OCI-LY1 (cell line): ENCODE measurements around the gene PTPRD.

ENCODE experiments used
- H2AFZ ChIP-seq: fragments of 200-600 bp; sonication (generic), shearing (Covaris generic); 2 replicates; pipeline ENCODE4 v1.6.0; 2014; ENCODE audit warnings: antibody characterized with exemption, mild to moderate bottlenecking, low read length
- H3F3A ChIP-seq: fragments of 200-600 bp; sonication (generic), shearing (Covaris generic); 2 replicates; pipeline ENCODE4 v1.6.0; 2014; ENCODE audit warnings: mild to moderate bottlenecking, antibody characterized with exemption, low read length, moderate library complexity; ENCODE audit not compliant: insufficient read depth
- H3K27ac ChIP-seq: fragments of 200-600 bp; sonication (generic); 2 replicates; pipeline ENCODE4 v1.5.1; 2014; ENCODE audit warnings: low read length, mixed run types, mild to moderate bottlenecking, low read depth; ENCODE audit not compliant: poor library complexity, severe bottlenecking
- H3K27me3 ChIP-seq: fragments of 200-600 bp; sonication (generic); 2 replicates; pipeline ENCODE4 v1.6.0; 2014; ENCODE audit warnings: antibody characterized with exemption, mild to moderate bottlenecking, low read length, moderate library complexity; ENCODE audit not compliant: insufficient read depth
- H3K36me3 ChIP-seq: fragments of 200-600 bp; sonication (generic); 2 replicates; pipeline ENCODE4 v1.6.1; 2014; ENCODE audit warnings: mild to moderate bottlenecking, antibody characterized with exemption, low read length, moderate library complexity, mixed read lengths; ENCODE audit not compliant: insufficient read depth
- H3K4me1 ChIP-seq: fragments of 200-600 bp; sonication (generic); 2 replicates; pipeline ENCODE4 v1.5.1; 2014; ENCODE audit warnings: mild to moderate bottlenecking, low read length, moderate library complexity; ENCODE audit not compliant: insufficient read depth, severe bottlenecking
- H3K4me2 ChIP-seq: fragments of 200-600 bp; sonication (generic), shearing (Covaris generic); 2 replicates; pipeline ENCODE4 v1.6.1; 2014; ENCODE audit warnings: low read length
- H3K4me3 ChIP-seq: fragments of 200-600 bp; sonication (generic); 2 replicates; pipeline ENCODE4 v1.5.1; 2014; ENCODE audit warnings: low read length, low read depth, mild to moderate bottlenecking, mixed read lengths; ENCODE audit not compliant: poor library complexity, severe bottlenecking
- H3K79me2 ChIP-seq: fragments of 200-600 bp; shearing (Covaris generic); 2 replicates; pipeline ENCODE4 v1.6.1; 2016; ENCODE audit warnings: mixed run types, low read length, mixed read lengths; ENCODE audit not compliant: insufficient read depth
- H3K9ac ChIP-seq: fragments of 200-600 bp; sonication (generic), shearing (Covaris generic); 2 replicates; pipeline ENCODE4 v1.6.1; 2014; ENCODE audit warnings: mild to moderate bottlenecking, low read length, mixed read lengths
- H3K9me2 ChIP-seq: fragments of 200-600 bp; sonication (generic), shearing (Covaris generic); 2 replicates; pipeline ENCODE4 v1.6.1; 2014; ENCODE audit warnings: low read depth, mild to moderate bottlenecking, low read length, mixed read lengths
- H3K9me3 ChIP-seq: fragments of 200-600 bp; shearing (Covaris generic); 2 replicates; pipeline ENCODE4 v1.6.1; 2014; ENCODE audit warnings: low read length, mixed read lengths
- H4K20me1 ChIP-seq: fragments of 200-600 bp; sonication (generic), shearing (Covaris generic); 2 replicates; pipeline ENCODE4 v1.6.0; 2016; ENCODE audit warnings: mild to moderate bottlenecking, low read length; ENCODE audit not compliant: insufficient read depth
- CTCF ChIP-seq: fragments of 200-600 bp; sonication (generic), shearing (Covaris generic); IDR thresholded peaks from 2 replicates; pipeline ENCODE4 v1.5.1; 2017; ENCODE audit warnings: mild to moderate bottlenecking, antibody characterized with exemption, low read length, moderate library complexity, mixed read lengths
- EZH2 ChIP-seq: fragments of 200-600 bp; sonication (generic), shearing (Covaris generic); IDR thresholded peaks from 2 replicates; pipeline ENCODE4 v1.8.0; 2017; ENCODE audit warnings: borderline replicate concordance, mixed run types, mild to moderate bottlenecking, antibody characterized with exemption, low read length, moderate library complexity, mixed read lengths

The PTPRD gene

GRCh38 chr9:9920425-9921060 lies 692.3 kb downstream of the PTPRD start:
- H2AFZ ChIP-seq, result no peak overlapping the region
- no peak overlapping the region for H3K27ac ChIP-seq
- no peaks in the 10 kb centered on the region for H4K20me1 ChIP-seq
- H3K4me2 ChIP-seq, result no peak overlapping the region
- H3K9me2 ChIP-seq, result no peaks in the 10 kb centered on the region
- H3K27me3 ChIP-seq, result no peaks in the 10 kb centered on the region
- H3K9ac ChIP-seq, result no peak overlapping the region
- no peaks in the 10 kb centered on the region for H3K79me2 ChIP-seq
- no peaks in the 10 kb centered on the region for H3K36me3 ChIP-seq
- peaks cover 12% of the 10 kb centered on the region for H3K4me1 ChIP-seq
- H3K4me3 ChIP-seq, result no peak overlapping the region
- no peaks in the 10 kb centered on the region for H3F3A ChIP-seq
- H3K9me3 ChIP-seq, result no peaks in the 10 kb centered on the region
- TF ChIP-seq EZH2 (no peak), CTCF (peak; percentile 56)

GRCh38 chr9:9919174-9919775 lies 693.5 kb downstream of the PTPRD start:
- TF ChIP-seq CTCF (no peak), EZH2 (no peak)
- Histone ChIP-seq H3F3A (no peaks in the 10 kb centered on the region), H3K9ac (no peak overlapping the region), H3K9me3 (no peaks in the 10 kb centered on the region; the same call in 1 of the 2 replicates), H3K79me2 (no peaks in the 10 kb centered on the region), H3K4me1 (peaks cover 12% of the 10 kb centered on the region), H3K9me2 (no peaks in the 10 kb centered on the region), H3K27ac (no peak overlapping the region), H4K20me1 (no peaks in the 10 kb centered on the region), H3K4me3 (no peak overlapping the region), H3K4me2 (no peak overlapping the region), H3K36me3 (no peaks in the 10 kb centered on the region), H3K27me3 (no peaks in the 10 kb centered on the region), H2AFZ (no peak overlapping the region)

- H3K36me3 ChIP-seq, result no peaks in the 10 kb centered on the region
- TF ChIP-seq CTCF, result no peak
- TF ChIP-seq EZH2, result no peak
- no peaks in the 10 kb centered on the region for H3K9me2 ChIP-seq
These were observed 695.4 kb downstream of the PTPRD start for GRCh38 chr9:9917400-9917799.

More at GRCh38 chr9:9917400-9917799, 695.4 kb downstream of the PTPRD start:
- Histone ChIP-seq H3K79me2 (no peaks in the 10 kb centered on the region), H3F3A (no peaks in the 10 kb centered on the region), H3K4me1 (peaks cover 15% of the 10 kb centered on the region), H4K20me1 (no peaks in the 10 kb centered on the region), H2AFZ (no peak overlapping the region), H3K27me3 (no peaks in the 10 kb centered on the region), H3K9me3 (no peaks in the 10 kb centered on the region; the same call in 1 of the 2 replicates), H3K27ac (no peak overlapping the region), H3K9ac (no peak overlapping the region), H3K4me3 (no peak overlapping the region), H3K4me2 (no peak overlapping the region)
